GM12878 (cell line): ENCODE results near the gene FBXL17. TPM values are rescaled to one million over a fixed set of nuclear protein-coding genes. Genes with fewer than 3 reads are reported as not detected.
A peak's percentile ranks its signal among the peaks of the same experiment; 100 is the strongest.

Experiments
- BCL3 ChIP-seq: IDR thresholded peaks from 2 replicates; pipeline ENCODE4 v1.6.1; 2011; ENCODE audit warnings: borderline replicate concordance, low read depth, mild to moderate bottlenecking, moderate library complexity, low read length; ENCODE audit not compliant: insufficient read depth, poor library complexity, severe bottlenecking
- BCLAF1 ChIP-seq: fragments of 450-650 bp; IDR thresholded peaks from 2 replicates; pipeline ENCODE4 v1.6.1; 2017; ENCODE audit warnings: antibody characterized with exemption, mild to moderate bottlenecking, moderate library complexity
- CBFB ChIP-seq: IDR thresholded peaks from 2 replicates; pipeline ENCODE4 v1.6.1; 2016; ENCODE audit warnings: antibody characterized with exemption, low read depth
- CEBPB ChIP-seq, 2 experiments: fragments of 150-350 bp in 1 of 2; IDR thresholded peaks; 2 replicates each; pipeline ENCODE4 v1.6.1; 2012 to 2014; ENCODE audit warnings: low read depth in 2 of 2, low read length in 2 of 2, borderline replicate concordance in 1 of 2, inconsistent platforms in 1 of 2
- CTCF ChIP-seq, 3 experiments: IDR thresholded peaks in 2 of 3; conservative IDR thresholded peaks in 1 of 3; 2 replicates each; pipeline ENCODE4 v1.5.1; 2011; ENCODE audit warnings: low read depth in 3 of 3, low read length in 3 of 3, mild to moderate bottlenecking in 3 of 3, control low read depth in 2 of 3, moderate library complexity in 2 of 3, inconsistent platforms in 1 of 3, mixed read lengths in 1 of 3; ENCODE audit not compliant: control insufficient read depth in 2 of 3, insufficient read depth in 1 of 3; ENCODE audit errors: extremely low read depth in 1 of 3
- ETV6 ChIP-seq, 2 experiments: fragments of 450-650 bp in 1 of 2; IDR thresholded peaks in 1 of 2; conservative IDR thresholded peaks in 1 of 2; 2 replicates each; pipeline ENCODE4 v1.6.1; 2014; ENCODE audit warnings: antibody characterized with exemption in 1 of 2, borderline replicate concordance in 1 of 2, low read depth in 1 of 2, mild to moderate bottlenecking in 1 of 2, moderate library complexity in 1 of 2
- GABPA ChIP-seq: IDR thresholded peaks from 2 replicates; pipeline ENCODE4 v1.6.1; 2014; ENCODE audit warnings: antibody characterized with exemption, low read depth, mild to moderate bottlenecking, inconsistent platforms
- IRF5 ChIP-seq: fragments of 450-650 bp; IDR thresholded peaks from 2 replicates; pipeline ENCODE4 v1.6.1; 2017; ENCODE audit warnings: borderline replicate concordance
- JUNB ChIP-seq: IDR thresholded peaks from 2 replicates; pipeline ENCODE4 v1.6.1; 2016; ENCODE audit warnings: antibody characterized with exemption, mild to moderate bottlenecking
- KDM1A ChIP-seq: fragments of 200-600 bp; sonication (generic); IDR thresholded peaks from 2 replicates; pipeline ENCODE4 v1.6.1; 2016; ENCODE audit warnings: borderline replicate concordance
- NR2C1 ChIP-seq: fragments of 450-650 bp; IDR thresholded peaks from 2 replicates; pipeline ENCODE4 v1.6.1; 2017; ENCODE audit warnings: antibody characterized with exemption, mild to moderate bottlenecking, moderate library complexity
- NR2C2 ChIP-seq: IDR thresholded peaks from 2 replicates; pipeline ENCODE4 v1.6.1; 2011; ENCODE audit warnings: borderline replicate concordance, low read depth; ENCODE audit not compliant: control insufficient read depth, insufficient read length
- POLR2A ChIP-seq: IDR thresholded peaks from 2 replicates; pipeline ENCODE4 v1.6.1; 2011; ENCODE audit warnings: low read depth, mild to moderate bottlenecking, low read length
- POLR2AphosphoS2 ChIP-seq: IDR thresholded peaks from 2 replicates; pipeline ENCODE4 v1.6.1; 2011; ENCODE audit warnings: low read depth, mild to moderate bottlenecking, low read length, improper control_type of control experiment, moderate library complexity
- RBBP5 ChIP-seq: fragments of 200-600 bp; sonication (generic); conservative IDR thresholded peaks from 2 replicates; pipeline ENCODE4 v1.6.1; 2016
- SKIL ChIP-seq: fragments of 450-650 bp; IDR thresholded peaks from 2 replicates; pipeline ENCODE4 v1.6.1; 2017; ENCODE audit warnings: mild to moderate bottlenecking, low read depth, inconsistent platforms; ENCODE audit not compliant: poor library complexity, severe bottlenecking
- SMAD5 ChIP-seq: IDR thresholded peaks from 2 replicates; pipeline ENCODE4 v1.6.1; 2016; ENCODE audit warnings: antibody characterized with exemption, low read depth
- SPI1 ChIP-seq: IDR thresholded peaks from 2 replicates; pipeline ENCODE4 v1.6.1; 2011; ENCODE audit warnings: low read depth, mild to moderate bottlenecking, low read length, moderate library complexity, borderline replicate concordance; ENCODE audit not compliant: insufficient read depth
- ZNF384 ChIP-seq: IDR thresholded peaks from 2 replicates; pipeline ENCODE4 v1.6.1; 2012; ENCODE audit warnings: low read depth, mild to moderate bottlenecking, low read length, improper control_type of control experiment, borderline replicate concordance
- polyA plus RNA-seq, 11 experiments: library from polyadenylated mRNA; depleted of rRNA in 4 of 11; unstranded in 6 of 11; stranded (reverse) in 5 of 11; fragments of >200 nt; fragmentation: Nextera tagmentation in 4 of 11; fragmentation: Illumina TruSeq in 1 of 11; extraction: Ambion mirVana in 4 of 11; extraction: Trizol in 1 of 11; gene quantifications; 1 replicate in 1 of 11; 2 replicates in 10 of 11; pipeline versions ENCODE4 v1.2.1 to v1.2.3, GENCODE V29; 2011 to 2016; ENCODE audit warnings: inconsistent platforms in 2 of 11, missing spikeins in 2 of 11, low read depth in 1 of 11
- total RNA-seq, 4 experiments: library from RNA; depleted of rRNA in 3 of 4; stranded (reverse); fragments of >200 nt in 3 of 4; fragmentation: Illumina TruSeq in 1 of 4; extraction: Trizol in 1 of 4; gene quantifications; 2 replicates each; pipeline versions ENCODE4 v1.2.1 to v1.2.3, GENCODE V29; 2013 to 2021

FBXL17 gene
- total and polyA plus RNA-seq, 10 of the 15 experiments (the other 5 are each of a cell fraction or from before 2014, with no cell fraction given), result 0.88 to 9.0 (median 4.4) TPM

- TF ChIP-seq SKIL (peak; percentile 46), CEBPB (IDR thresholded peaks at IDR 0.05; ENCODE audit: borderline replicate concordance in 1 of 2, low read depth in 2 of 2, low read length in 2 of 2) (no peak), BCLAF1 (no peak), POLR2AphosphoS2 (no peak), CTCF (IDR thresholded peaks at IDR 0.05 in 2 of 3, conservative IDR thresholded peaks at IDR 0.05 in 1 of 3; ENCODE audit: control insufficient read depth in 2 of 3, extremely low read depth in 1 of 3, insufficient read depth in 1 of 3, low read depth in 3 of 3, low read length in 3 of 3) (no peak), SPI1 (peak; percentile 71; the same call in 1 of the 2 replicates), POLR2A (no peak), GABPA (no peak), ZNF384 (no peak), CBFB (no peak), NR2C1 (0 out of 2 replicates have a peak, but pooled peaks have one; percentile 8), IRF5 (no peak), BCL3 (no peak), KDM1A (no peak), ETV6 (conservative IDR thresholded peaks at IDR 0.05 in 1 of 2, IDR thresholded peaks at IDR 0.05 in 1 of 2; ENCODE audit: borderline replicate concordance in 1 of 2, low read depth in 1 of 2) (no peak), SMAD5 (no peak), RBBP5 (no peak), JUNB (no peak), NR2C2 (no peak)
Observed at GRCh38 chr5:107964722-107965121, 417.2 kb downstream of the FBXL17 start (continued).
